GM18517 (cell line): Measurements from ENCODE around the gene MDN1.

ENCODE experiments used
- ATAC-seq: cut with Tn5 transposase; IDR thresholded peaks from one replicate; pipeline ENCODE4 v1.9.1; 2021; ENCODE audit warnings: mild to moderate bottlenecking, moderate library complexity; ENCODE audit not compliant: unreplicated experiment

The MDN1 gene

DNA sequence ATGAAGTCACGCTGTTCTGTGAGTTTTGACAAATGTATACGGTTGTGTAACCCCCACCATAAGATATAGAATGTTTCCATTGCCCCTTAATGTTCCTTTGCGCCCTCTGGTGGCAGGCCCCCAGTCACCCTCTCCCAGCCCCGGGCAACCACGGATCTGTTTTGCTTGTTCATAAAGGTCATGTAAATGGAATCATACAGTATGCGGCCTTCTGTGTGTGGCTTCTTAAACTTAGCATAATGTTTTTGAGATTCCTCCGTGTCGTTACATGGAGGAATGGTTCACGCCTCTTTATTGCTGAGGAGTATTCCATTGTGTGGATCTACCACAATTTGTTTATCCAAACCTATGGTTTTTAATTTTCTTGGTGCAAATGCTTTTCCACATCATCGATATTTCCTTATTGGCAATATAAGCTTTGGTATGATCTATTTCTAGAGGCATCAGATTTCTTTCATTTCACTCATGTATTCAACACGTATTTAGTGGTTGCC is 209.4 kb downstream of the MDN1 start:
- ATAC-seq = peak; percentile 72

DNA sequence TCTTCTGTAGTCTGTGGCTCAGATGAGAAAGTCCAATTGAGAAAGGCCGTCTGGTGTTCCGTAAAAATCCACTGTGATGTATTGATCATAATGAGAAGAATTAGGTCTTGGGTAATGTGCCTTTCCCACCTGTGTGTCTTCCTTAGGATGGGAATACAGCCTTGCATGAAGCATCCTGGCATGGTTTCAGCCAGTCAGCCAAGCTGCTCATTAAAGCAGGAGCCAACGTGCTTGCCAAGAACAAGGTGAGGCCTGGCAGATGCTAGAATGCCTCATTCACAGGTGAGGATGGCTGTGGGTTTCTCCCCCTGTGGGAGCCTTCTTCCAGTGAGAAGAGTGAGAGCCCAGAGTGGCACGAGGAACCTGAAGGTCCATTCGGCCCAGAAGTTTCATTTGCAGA is 213.7 kb downstream of the MDN1 start:
- no peak for ATAC-seq

- no peak for ATAC-seq
Measured at GRCh38 chr6:89604653-89605052, 214.9 kb downstream of the MDN1 start.

DNA sequence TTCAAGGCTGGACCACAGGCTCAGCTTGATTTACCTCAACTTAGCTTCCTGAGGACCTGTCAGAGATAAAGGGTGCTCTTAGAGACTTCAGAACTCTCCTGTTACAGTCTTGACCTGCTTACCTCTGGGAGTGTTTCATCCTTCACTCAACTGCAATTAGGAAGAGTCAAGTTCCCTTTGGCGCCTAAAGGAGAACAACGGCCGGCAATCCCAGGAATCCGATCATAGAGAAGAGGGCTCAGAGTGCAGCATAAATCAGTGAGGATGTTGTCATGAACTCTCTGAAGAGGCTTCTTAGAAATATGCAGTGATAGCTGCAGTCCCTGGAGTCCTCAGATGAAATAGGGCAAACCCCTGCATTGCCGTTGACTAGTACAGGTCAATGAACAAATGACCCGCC is 217.4 kb downstream of the MDN1 start:
- no peak for ATAC-seq

GRCh38 chr6:89599727-89600126 is 219.9 kb downstream of the MDN1 start:
- ATAC-seq = no peak

- ATAC-seq = no peak
Measured at GRCh38 chr6:89597988-89598387, 221.6 kb downstream of the MDN1 start.

GRCh38 chr6:89597372-89597771 is 222.2 kb downstream of the MDN1 start:
- no peak for ATAC-seq

DNA sequence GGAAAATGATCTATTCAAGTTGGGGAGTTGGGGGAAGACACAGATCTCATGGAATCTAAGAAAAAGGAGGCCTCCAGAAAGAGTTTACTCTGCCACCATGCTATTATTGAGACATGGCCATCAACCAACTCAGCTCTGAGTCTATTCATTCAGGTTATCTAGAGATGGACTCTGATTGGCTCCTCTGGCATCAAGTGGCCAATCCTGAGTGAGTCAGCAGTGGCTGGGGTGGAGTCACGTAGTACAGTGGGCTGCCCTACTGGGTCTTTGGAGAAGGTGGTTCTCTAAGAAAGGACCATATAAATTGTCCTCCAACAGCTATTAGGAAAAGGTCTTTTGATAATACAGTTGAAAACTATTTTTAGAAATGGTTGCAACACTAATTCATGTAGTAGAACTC is 223.1 kb downstream of the MDN1 start:
- no peak for ATAC-seq

GRCh38 chr6:89596056-89596455 is 223.5 kb downstream of the MDN1 start:
- ATAC-seq = peak; percentile 88
